HFFc6 (cell line): ENCODE results near the gene PHKB. TPM values are rescaled to one million over a fixed set of nuclear protein-coding genes. Genes with fewer than 3 reads are reported as not detected.

Experiments used
- DNase-seq: peaks from one replicate; pipeline ENCODE4 v3.0.0-alpha.2; 2018
- H3K27ac Mint-ChIP-seq: 2 replicates; pipeline ENCODE4 v1.8.0; 2020; ENCODE audit warnings: mild to moderate bottlenecking, mixed read lengths
- H3K27me3 Mint-ChIP-seq: 2 replicates; pipeline ENCODE4 v1.8.0; 2021; ENCODE audit warnings: mild to moderate bottlenecking, moderate library complexity, mixed read lengths; ENCODE audit not compliant: insufficient read depth
- H3K36me3 Mint-ChIP-seq: 2 replicates; pipeline ENCODE4 v1.8.0; 2021; ENCODE audit warnings: low read depth, mixed read lengths
- H3K4me1 Mint-ChIP-seq: 2 replicates; pipeline ENCODE4 v1.8.0; 2020; ENCODE audit warnings: low read depth, mixed read lengths
- H3K4me3 Mint-ChIP-seq: 2 replicates; pipeline ENCODE4 v1.8.0; 2020; ENCODE audit warnings: mild to moderate bottlenecking, moderate library complexity, mixed read lengths
- H3K9me3 Mint-ChIP-seq: 2 replicates; pipeline ENCODE4 v1.8.0; 2020; ENCODE audit warnings: mild to moderate bottlenecking, mixed read lengths
- CTCF ChIP-seq: fragments of 200-600 bp; sonication (generic); IDR thresholded peaks from 2 replicates; pipeline ENCODE4 v1.5.0; 2021; ENCODE audit warnings: antibody characterized with exemption, mild to moderate bottlenecking
- total RNA-seq, 6 experiments: library from RNA; stranded (reverse); fragmentation: NEBNext Ultra II Directional; extraction: Animal tissue kit (Norgen Biotek cat#: 25700); gene quantifications; 2 replicates in 1 of 6; 3 replicates in 5 of 6; pipeline ENCODE4 v1.2.3, GENCODE V29; 2021

The PHKB gene
- total RNA-seq, 6 experiments from 2014 or later: 54.5 to 66.5 (median 62.6) TPM

DNA sequence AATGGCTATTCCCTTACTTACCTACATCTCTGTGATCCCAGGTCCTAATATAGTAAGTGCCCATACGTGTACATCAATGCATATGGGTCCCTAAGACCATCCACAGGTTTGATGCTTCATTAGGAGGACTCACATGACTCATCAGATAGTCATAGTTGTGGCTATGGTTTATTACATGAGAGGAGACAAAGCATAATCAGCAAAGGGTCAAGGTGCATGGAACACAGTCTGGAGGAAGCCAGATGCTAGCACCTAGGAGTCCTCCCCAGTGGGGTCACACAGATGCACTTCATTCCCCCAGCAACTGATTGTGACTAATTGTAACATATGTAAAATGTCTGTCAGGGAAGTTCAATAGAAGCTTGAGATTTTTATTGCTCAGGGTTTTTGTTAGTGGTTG is 42.8 kb downstream of the PHKB start:
- Mint-ChIP-seq H3K4me1 (peaks cover 16% of the 10 kb centered on the region), H3K36me3 (peaks cover 33% of the 10 kb centered on the region), H3K27ac (no peak overlapping the region), H3K27me3 (no peaks in the 10 kb centered on the region; the same call in 1 of the 2 replicates), H3K4me3 (no peak overlapping the region), H3K9me3 (no peaks in the 10 kb centered on the region)
- DNase-seq: peak; percentile 12
- no peak for TF ChIP-seq CTCF

- no peak for TF ChIP-seq CTCF
- Mint-ChIP-seq H3K27me3 (no peaks in the 10 kb centered on the region; the same call in 1 of the 2 replicates), H3K4me3 (no peak overlapping the region), H3K36me3 (peaks cover 33% of the 10 kb centered on the region), H3K4me1 (peaks cover 16% of the 10 kb centered on the region), H3K27ac (no peak overlapping the region), H3K9me3 (no peaks in the 10 kb centered on the region)
- no peak for DNase-seq
These were observed 43.5 kb downstream of the PHKB start for GRCh38 chr16:47504599-47504998.

DNA sequence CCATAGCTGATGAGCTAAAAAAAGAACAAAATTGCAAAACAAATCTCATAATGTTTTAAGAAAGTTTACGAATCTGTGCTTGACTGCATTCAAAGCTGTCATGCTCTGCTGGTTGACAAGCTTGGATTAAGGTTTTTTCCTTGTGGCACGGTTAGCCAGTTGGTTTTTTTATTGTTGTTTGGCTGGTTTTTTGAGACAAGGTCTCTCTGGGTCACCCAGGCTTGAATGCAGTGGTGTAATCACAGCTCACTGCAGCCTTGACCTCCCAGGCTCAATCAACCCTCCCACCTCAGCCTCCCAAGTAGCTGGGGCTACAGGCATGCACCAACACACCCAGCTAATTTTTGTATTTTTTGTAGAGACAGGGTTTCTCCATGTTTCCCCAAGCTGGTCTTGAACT is 45.7 kb downstream of the PHKB start:
- Mint-ChIP-seq H3K36me3 (peaks cover 32% of the 10 kb centered on the region), H3K27ac (no peak overlapping the region), H3K27me3 (no peaks in the 10 kb centered on the region; the same call in 1 of the 2 replicates), H3K9me3 (no peaks in the 10 kb centered on the region), H3K4me1 (peaks cover 16% of the 10 kb centered on the region), H3K4me3 (no peak overlapping the region)
- no peak for DNase-seq
- TF ChIP-seq CTCF: no peak

- no peaks in the 10 kb centered on the region; the same call in 1 of the 2 replicates for H3K27me3 Mint-ChIP-seq
- H3K9me3 Mint-ChIP-seq: no peaks in the 10 kb centered on the region
- DNase-seq: no peak
- peaks cover 37% of the 10 kb centered on the region for H3K36me3 Mint-ChIP-seq
- H3K4me3 Mint-ChIP-seq: no peak overlapping the region
- H3K4me1 Mint-ChIP-seq: peaks cover 16% of the 10 kb centered on the region
- H3K27ac Mint-ChIP-seq: no peak overlapping the region
- no peak for TF ChIP-seq CTCF
These were observed 46.6 kb downstream of the PHKB start for GRCh38 chr16:47507701-47508100.

DNA sequence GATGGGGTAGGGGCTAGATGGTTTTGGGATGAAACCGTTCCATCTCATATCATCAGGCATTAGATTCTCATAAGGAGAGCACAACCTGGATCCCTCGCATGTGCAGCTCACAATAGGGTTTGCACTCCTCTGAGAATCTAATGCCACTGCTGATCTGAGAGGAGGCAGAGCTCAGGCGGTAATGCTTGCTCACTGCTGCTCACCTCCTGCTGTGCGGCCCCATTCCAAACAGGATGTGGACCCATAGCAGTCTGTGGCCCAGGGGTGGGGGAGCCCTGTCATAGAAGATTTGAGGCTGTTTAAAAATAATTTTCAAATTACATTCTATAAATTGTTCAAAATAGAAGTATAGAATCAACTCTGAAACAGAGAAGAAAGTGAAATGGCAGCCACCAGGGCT is 50.8 kb downstream of the PHKB start:
- Mint-ChIP-seq H3K27me3 (no peaks in the 10 kb centered on the region; the same call in 1 of the 2 replicates), H3K27ac (no peak overlapping the region), H3K36me3 (peaks cover 12% of the 10 kb centered on the region; the same call in 1 of the 2 replicates), H3K4me1 (0 out of 2 replicates have a peak, but pooled peaks cover 5% of the 10 kb centered on the region), H3K4me3 (no peak overlapping the region), H3K9me3 (no peaks in the 10 kb centered on the region)
- DNase-seq: no peak
- no peak for TF ChIP-seq CTCF

GRCh38 chr16:47519037-47519436 is 57.9 kb downstream of the PHKB start:
- H3K27ac Mint-ChIP-seq: no peak overlapping the region
- peaks cover 9% of the 10 kb centered on the region; the same call in 1 of the 2 replicates for H3K36me3 Mint-ChIP-seq
- no peak for TF ChIP-seq CTCF
- no peak for DNase-seq
- peaks cover 7% of the 10 kb centered on the region for H3K4me1 Mint-ChIP-seq
- no peak overlapping the region for H3K4me3 Mint-ChIP-seq
- no peaks in the 10 kb centered on the region for H3K9me3 Mint-ChIP-seq
- peaks cover 3% of the 10 kb centered on the region; the same call in 1 of the 2 replicates for H3K27me3 Mint-ChIP-seq
